Iris pigment epithelial cell (primary cell): ENCODE results near the gene RYR3.
A peak's percentile ranks its signal among the peaks of the same experiment; 100 is the strongest.

Experiments used
- DNase-seq: peaks from one replicate; pipeline ENCODE4 v3.0.0-alpha.2; 2011; ENCODE audit warnings: low read depth

The RYR3 gene

GRCh38 chr15:33649217-33649933 lies 338.6 kb downstream of the RYR3 start:
- no peak for DNase-seq

GRCh38 chr15:33654860-33655259 lies 344.1 kb downstream of the RYR3 start:
- no peak for DNase-seq

DNA sequence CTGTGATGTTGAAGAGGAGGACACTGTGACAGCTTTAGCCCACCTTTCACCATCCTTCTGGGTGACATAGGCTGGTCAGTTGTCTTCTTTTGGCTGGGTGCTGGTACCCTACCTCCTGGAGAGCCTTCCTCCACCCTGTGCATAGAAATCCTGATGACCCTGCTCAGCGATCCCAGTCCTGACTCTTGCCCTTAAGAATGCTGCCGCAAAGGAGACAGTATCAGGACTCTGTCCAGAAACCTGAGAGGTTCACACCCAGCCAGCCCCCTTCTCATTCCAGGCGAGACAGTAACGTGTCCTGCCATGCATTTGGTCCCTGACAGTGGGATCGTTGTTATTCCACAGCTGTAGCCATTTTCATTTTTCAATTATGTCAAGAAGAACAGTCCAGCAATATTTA lies 344.7 kb downstream of the RYR3 start:
- no peak for DNase-seq

DNA sequence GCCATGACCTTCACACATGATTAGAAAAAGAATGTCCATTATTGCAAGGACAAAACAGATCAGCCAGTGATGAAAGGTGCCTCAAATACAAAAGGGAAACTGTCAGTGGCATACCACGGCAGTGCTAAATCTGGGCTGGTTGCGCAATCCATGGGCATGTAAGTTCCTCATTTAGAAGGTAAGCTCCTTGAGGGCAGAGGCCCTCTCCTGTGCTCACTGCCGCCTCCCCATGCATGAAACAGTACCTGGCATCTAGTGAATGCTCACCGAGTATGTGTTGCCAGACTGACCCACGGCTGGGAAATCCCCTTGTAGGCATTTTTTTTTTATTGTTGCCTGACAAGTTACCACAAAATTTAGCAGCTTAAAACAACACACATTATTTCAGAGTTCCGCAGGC lies 345.4 kb downstream of the RYR3 start:
- no peak for DNase-seq

DNA sequence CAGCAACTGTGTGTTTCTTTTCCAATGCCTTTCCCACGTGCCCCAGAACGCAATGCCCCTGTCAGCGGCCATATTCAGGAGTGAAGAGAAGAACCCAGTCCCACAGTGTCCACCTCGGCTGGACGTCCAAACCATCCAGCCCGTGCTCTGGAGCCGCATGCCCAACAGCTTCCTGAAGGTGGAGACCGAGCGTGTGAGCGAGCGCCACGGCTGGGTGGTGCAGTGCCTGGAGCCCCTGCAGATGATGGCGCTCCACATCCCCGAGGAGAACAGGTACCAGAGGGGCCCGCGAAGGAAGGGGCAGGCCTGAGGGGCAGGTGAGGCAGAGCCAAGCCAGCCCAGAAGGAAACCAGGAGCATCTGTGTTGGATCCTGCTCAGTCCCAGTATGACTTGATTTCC lies 349.4 kb downstream of the RYR3 start:
- no peak for DNase-seq

DNA sequence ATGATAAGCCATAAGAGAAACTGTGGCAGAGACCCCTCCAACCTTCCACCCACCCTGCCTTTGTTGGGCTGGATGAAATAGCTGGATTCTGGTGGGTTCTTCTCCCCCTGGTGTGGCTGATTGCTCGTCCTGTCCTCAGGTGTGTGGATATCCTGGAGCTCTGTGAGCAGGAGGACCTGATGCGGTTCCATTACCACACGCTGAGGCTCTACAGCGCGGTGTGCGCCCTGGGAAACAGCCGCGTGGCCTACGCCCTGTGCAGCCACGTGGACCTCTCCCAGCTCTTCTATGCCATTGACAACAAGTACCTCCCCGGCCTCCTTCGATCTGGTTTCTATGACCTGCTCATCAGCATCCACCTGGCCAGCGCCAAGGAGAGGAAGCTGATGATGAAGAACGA lies 351.2 kb downstream of the RYR3 start:
- no peak for DNase-seq

DNA sequence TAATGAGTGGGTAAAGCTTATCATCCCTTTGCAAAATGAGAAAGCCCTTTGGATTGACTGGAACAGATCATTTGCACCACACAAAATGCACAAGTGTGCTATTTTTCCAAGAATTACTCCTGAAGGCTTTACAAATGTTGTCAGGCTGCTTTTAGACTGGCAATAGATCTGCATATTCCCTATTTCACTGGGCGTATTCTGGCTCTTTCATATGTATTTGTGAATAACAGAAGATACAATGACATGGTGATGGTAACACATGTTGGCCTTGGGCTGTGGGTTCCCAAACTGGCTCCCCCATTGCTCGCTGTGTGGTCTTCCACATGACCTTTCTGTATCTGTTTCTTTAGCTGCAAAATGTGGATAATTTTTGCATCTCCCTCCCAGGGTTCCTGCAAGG lies 354.2 kb downstream of the RYR3 start:
- no peak for DNase-seq

DNA sequence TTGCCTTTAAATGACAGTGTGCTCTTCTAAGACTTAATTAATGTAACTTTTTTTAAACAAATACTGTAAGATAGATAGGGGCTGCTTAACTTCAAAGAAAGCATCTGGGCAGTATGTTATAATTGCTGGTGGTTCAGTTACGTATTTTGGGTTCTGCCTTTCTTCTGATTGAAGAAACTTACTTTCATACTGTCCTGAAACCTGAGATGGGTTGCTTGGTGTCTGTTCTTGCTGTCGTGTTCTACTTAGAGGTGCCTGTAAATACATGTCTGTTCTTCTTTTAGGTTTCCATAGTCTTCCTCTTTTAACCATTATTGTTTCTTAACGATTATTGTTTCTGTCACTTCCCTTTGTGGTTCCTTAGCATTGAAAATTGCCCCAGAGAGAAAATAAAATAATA lies 359.8 kb downstream of the RYR3 start:
- no peak for DNase-seq

- DNase-seq = no peak
Measured at GRCh38 chr15:33671456-33671855, 360.7 kb downstream of the RYR3 start.

- DNase-seq = peak; percentile 25
Measured at GRCh38 chr15:33675246-33675645, 364.5 kb downstream of the RYR3 start.

DNA sequence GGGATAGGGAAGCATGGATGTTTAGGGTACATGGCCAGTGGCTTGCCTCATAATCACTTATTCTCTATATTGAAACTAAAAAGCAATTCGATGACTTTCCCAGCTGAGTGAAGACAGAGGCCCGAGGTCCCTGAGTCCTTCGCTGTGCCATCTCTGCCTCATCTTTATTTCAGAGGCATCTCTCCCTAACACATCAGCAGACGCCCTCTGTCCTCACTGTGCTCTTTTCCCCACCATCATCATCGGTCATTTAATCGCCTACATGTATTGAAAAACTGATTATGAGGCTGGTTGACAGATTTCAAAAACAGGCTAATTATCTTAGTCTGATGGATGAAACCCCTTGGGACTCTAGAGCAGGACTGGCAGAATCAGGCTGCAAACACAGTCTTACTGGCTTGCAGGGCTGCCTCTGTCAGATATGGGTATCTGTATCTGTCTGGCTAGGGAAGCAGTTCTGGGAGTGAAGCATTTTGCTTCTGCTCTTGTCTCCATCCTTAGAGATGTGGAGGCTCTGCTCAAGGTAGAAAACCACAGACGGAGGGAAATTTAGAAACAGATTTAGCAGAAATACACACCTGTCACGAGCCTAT lies 366.6 kb downstream of the RYR3 start:
- DNase-seq = no peak

- DNase-seq = no peak
Measured at GRCh38 chr15:33678176-33678575, 367.4 kb downstream of the RYR3 start.

- DNase-seq = no peak
Measured at GRCh38 chr15:33678602-33679001, 367.8 kb downstream of the RYR3 start.

DNA sequence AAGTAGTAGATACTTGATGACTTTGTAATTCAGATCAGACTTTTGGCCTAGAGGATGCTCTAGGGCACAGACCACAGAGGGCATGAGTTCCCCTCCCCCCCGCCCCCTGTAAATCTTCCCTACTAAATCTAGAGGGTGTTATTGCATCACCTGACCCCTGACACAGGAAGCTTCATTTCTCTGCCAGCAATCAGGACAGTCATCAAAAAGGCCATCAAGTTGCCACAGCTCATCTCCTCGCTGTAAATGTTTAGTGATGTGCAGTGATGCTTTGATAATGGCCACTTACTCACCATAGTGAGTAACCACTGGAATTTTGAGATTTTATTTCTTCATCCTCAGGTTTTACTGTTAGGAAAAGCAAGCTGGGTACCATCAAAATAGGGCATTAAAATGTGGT lies 368.3 kb downstream of the RYR3 start:
- peak; percentile 6 for DNase-seq

DNA sequence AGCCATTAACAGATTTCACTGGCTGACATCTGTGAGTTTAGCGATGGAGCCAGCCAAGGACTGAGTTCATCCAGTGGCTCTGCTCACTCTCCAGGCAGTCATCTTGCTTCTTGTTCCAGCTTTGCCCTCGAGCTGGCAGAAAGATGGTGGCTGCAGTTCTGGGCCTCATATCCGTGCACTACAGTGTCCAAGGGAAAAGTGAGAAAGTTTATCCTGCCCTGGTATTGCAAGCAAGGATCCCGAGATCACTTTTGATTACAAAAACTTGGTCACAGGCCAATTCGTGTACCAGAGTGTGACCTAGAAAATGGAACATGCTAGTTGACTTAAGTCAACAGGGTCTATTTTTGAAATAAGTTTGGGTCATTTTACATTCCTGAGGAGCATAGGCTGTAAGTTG lies 369.6 kb downstream of the RYR3 start:
- no peak for DNase-seq

DNA sequence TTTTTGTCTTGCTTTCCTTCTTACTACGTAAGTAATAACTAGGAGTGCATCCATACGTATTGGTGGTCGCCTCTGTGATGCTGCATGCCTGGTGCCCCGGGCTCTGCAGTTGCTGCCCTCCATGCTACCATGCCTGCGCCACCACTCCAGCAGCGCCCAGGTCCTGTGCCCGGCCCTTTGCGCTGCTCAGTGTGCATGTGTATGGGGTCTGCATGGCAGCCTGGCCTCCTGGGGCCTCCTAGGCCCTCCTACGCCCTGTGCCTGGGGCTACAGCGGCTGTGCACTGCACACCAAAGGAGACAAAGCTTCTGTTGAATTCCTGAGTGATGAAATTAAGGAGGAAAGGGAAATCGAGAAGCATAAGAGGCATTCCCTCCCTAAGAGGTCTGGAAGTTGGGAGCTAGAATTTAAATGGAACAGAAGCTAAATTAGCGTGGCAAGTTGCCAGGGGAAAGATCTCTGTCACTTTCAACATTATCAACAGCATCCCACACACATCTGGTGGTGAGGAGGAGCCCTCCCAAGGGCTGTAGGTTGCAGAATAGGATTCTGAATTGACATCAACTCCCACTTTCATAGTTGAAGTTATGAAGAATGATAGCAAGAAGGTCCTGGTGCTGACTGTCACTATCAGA lies 382.5 kb downstream of the RYR3 start:
- DNase-seq = no peak

- no peak for DNase-seq
Measured at GRCh38 chr15:33698126-33698525, 387.4 kb downstream of the RYR3 start.

GRCh38 chr15:33699145-33699544 lies 388.4 kb downstream of the RYR3 start:
- DNase-seq = no peak

DNA sequence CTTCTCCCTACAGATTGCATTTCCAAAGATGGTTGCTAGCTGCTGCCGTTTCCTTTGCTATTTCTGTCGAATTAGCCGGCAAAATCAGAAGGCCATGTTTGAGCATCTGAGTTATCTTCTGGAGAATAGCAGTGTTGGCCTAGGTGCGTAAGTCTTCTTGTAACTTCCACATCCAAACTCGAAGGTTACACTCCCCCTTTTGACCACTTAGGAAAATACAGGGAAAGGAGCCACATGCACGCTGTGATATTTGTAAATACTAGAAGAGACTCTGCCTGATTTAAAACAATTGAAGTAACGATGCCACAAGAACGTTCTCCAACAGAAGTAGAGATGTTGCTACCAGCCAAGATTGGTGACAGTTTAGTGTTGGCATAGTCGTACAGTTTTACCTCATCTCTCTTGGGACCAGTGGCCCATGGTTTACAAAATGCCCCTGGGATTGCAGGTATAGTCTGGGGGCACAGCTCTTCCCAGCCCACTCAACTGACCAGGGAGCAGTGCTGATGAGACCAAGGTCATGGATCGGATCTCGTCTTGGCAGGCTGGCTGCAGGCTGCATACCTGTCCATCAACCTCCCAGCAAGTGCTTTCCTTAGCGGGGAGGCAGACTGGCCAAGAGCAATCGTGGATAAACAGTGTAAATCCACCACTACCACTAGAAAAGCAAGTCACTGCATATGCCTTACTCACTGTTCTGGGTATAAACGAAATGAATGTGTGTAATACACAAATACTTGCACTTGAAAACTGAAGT lies 389.1 kb downstream of the RYR3 start:
- DNase-seq = peak; percentile 24

- DNase-seq = peak; percentile 79
Measured at GRCh38 chr15:33700695-33701303, 390.0 kb downstream of the RYR3 start.

GRCh38 chr15:33701304-33701696 lies 390.5 kb downstream of the RYR3 start:
- peak; percentile 8 for DNase-seq

GRCh38 chr15:33706173-33706572 lies 395.4 kb downstream of the RYR3 start:
- DNase-seq = no peak
